ENCODE results near the gene CD300LG. TPM values are rescaled to one million over a fixed set of nuclear protein-coding genes. Genes with fewer than 3 reads are reported as not detected.

The CD300LG gene
- polyA plus RNA-seq, 2 of the 4 experiments (the other 2 are of a cell fraction): not detected

DNA sequence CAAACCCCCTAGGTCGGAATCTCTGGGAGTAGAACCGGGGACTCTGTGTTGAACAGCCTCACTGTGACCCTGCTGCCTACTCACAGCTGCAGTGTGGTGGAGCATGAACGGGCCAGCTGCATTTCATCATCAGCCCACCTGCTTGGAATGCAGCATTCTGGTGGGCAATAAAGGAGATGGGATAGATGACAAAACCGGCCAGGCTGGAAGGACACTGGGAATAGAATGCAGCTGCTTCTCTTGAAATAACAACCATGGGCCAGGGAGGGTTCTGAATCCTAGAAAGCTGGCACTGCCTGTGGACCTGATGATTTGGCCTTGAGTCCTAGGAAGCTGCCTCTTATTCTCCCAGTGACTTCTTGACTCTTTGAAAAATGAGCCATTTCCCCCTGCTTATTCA, 43.2 kb upstream of the CD300LG start:
- TF ChIP-seq MYC (IDR thresholded peaks at IDR 0.05; ENCODE audit: borderline replicate concordance, low read length): no peak
- no peak for TF ChIP-seq SREBF2 (IDR thresholded peaks at IDR 0.05)
- TF ChIP-seq, protein P1, sequence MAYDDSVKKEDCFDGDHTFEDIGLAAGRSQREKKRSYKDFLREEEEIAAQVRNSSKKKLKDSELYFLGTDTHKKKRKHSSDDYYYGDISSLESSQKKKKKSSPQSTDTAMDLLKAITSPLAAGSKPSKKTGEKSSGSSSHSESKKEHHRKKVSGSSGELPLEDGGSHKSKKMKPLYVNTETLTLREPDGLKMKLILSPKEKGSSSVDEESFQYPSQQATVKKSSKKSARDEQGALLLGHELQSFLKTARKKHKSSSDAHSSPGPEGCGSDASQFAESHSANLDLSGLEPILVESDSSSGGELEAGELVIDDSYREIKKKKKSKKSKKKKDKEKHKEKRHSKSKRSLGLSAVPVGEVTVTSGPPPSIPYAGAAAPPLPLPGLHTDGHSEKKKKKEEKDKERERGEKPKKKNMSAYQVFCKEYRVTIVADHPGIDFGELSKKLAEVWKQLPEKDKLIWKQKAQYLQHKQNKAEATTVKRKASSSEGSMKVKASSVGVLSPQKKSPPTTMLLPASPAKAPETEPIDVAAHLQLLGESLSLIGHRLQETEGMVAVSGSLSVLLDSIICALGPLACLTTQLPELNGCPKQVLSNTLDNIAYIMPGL (CRISPR knock-in tag; IDR thresholded peaks at IDR 0.05; ENCODE audit: borderline replicate concordance): no peak
- TF ChIP-seq HDAC2 (IDR thresholded peaks at IDR 0.05): no peak
- TF ChIP-seq ZSCAN20 (CRISPR knock-in tag; IDR thresholded peaks at IDR 0.05): no peak
- TF ChIP-seq, protein P2, sequence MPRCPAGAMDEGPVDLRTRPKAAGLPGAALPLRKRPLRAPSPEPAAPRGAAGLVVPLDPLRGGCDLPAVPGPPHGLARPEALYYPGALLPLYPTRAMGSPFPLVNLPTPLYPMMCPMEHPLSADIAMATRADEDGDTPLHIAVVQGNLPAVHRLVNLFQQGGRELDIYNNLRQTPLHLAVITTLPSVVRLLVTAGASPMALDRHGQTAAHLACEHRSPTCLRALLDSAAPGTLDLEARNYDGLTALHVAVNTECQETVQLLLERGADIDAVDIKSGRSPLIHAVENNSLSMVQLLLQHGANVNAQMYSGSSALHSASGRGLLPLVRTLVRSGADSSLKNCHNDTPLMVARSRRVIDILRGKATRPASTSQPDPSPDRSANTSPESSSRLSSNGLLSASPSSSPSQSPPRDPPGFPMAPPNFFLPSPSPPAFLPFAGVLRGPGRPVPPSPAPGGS (IDR thresholded peaks at IDR 0.05): no peak
- TF ChIP-seq HOXB13 (CRISPR knock-in tag; IDR thresholded peaks at IDR 0.05; ENCODE audit: low read depth): no peak
- TF ChIP-seq CBX2 (IDR thresholded peaks at IDR 0.05; ENCODE audit: borderline replicate concordance, low read depth): no peak
- TF ChIP-seq EP300 (IDR thresholded peaks at IDR 0.05): no peak
- TF ChIP-seq, protein P3, sequence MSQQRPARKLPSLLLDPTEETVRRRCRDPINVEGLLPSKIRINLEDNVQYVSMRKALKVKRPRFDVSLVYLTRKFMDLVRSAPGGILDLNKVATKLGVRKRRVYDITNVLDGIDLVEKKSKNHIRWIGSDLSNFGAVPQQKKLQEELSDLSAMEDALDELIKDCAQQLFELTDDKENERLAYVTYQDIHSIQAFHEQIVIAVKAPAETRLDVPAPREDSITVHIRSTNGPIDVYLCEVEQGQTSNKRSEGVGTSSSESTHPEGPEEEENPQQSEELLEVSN (IDR thresholded peaks at IDR 0.05; ENCODE audit: borderline replicate concordance, low read depth): no peak
- no peak for TF ChIP-seq TFCP2L1 (CRISPR knock-in tag; IDR thresholded peaks at IDR 0.05)
- TF ChIP-seq, protein P4, sequence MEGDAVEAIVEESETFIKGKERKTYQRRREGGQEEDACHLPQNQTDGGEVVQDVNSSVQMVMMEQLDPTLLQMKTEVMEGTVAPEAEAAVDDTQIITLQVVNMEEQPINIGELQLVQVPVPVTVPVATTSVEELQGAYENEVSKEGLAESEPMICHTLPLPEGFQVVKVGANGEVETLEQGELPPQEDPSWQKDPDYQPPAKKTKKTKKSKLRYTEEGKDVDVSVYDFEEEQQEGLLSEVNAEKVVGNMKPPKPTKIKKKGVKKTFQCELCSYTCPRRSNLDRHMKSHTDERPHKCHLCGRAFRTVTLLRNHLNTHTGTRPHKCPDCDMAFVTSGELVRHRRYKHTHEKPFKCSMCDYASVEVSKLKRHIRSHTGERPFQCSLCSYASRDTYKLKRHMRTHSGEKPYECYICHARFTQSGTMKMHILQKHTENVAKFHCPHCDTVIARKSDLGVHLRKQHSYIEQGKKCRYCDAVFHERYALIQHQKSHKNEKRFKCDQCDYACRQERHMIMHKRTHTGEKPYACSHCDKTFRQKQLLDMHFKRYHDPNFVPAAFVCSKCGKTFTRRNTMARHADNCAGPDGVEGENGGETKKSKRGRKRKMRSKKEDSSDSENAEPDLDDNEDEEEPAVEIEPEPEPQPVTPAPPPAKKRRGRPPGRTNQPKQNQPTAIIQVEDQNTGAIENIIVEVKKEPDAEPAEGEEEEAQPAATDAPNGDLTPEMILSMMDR (IDR thresholded peaks at IDR 0.05): no peak
- no peak for TF ChIP-seq SMC3 (IDR thresholded peaks at IDR 0.05)
- no peak for TF ChIP-seq BHLHE40 (IDR thresholded peaks at IDR 0.05; ENCODE audit: low read depth, low read length)
- TF ChIP-seq EHF (CRISPR knock-in tag; IDR thresholded peaks at IDR 0.05): no peak
- TF ChIP-seq ESRRA (IDR thresholded peaks at IDR 0.05; ENCODE audit: borderline replicate concordance, low read length): no peak
- TF ChIP-seq CEBPB (IDR thresholded peaks at IDR 0.05): no peak
- no peak for TF ChIP-seq JUNB (IDR thresholded peaks at IDR 0.05)
- peak; percentile 39 for FAIRE-seq
- H3K9me3 ChIP-seq: 0 out of 3 replicates have a peak, but pooled peaks cover 4% of the 10 kb centered on the region
- no peak overlapping the region for H3K27ac ChIP-seq
- no peak overlapping the region for H3K4me2 ChIP-seq
- CTCF ChIA-PET: interaction anchor here (0.8 to 1.4 kb wide), 4 partner anchors 12 to 77 kb away, joined by 3 to 4 read pairs (median 4); no protein-coding TSS in a partner anchor
- H3K4me3 ChIP-seq: no peak overlapping the region
- no peaks in the 10 kb centered on the region for H3K4me1 ChIP-seq
- DNase-seq (ENCODE audit: low read depth in 1 of 2, low spot score in 1 of 2): no peak
- POLR2A ChIA-PET: no interaction called here
- no peak for ATAC-seq
- 87% methylated on average over 4 of the region's 4 CpGs for WGBS (ENCODE audit: missing lambda C conversion rate)

DNA sequence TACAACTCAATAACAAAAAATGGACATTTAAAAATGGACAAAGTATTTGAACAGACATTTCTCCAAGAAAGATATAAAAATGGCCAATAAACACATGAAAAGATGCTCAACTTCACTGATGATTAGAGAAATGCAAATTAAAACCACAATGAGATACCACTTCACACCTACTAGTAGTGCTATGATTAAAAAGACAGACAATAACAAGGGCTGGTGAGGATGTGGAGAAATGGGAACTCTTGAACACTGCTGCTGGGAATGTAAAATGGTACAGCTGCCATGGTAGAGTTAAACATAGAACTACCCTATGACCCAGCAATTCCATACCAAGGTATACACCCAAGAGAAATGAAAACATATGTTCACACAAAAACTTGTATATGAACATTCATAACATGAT, 41.9 kb upstream of the CD300LG start:
- FAIRE-seq: peak; percentile 92
- Histone ChIP-seq H3K9me3 (no peaks in the 10 kb centered on the region), H3K27ac (no peak overlapping the region), H3K4me2 (no peak overlapping the region), H3K4me1 (no peaks in the 10 kb centered on the region), H3K4me3 (no peak overlapping the region)
- ChIA-PET CTCF (interaction anchor here (1.1 to 1.4 kb wide), 2 partner anchors 17 to 75 kb away, joined by 3 to 4 read pairs; no protein-coding TSS in a partner anchor), POLR2A (no interaction called here)
- no peak for DNase-seq (ENCODE audit: low read depth in 1 of 2, low spot score in 1 of 2)
- TF ChIP-seq POLR2A (IDR thresholded peaks at IDR 0.05; ENCODE audit: low read length) (no peak), CHD2 (IDR thresholded peaks at IDR 0.05; ENCODE audit: low read length, partially characterized antibody) (no peak), TP53 (CRISPR knock-in tag; IDR thresholded peaks at IDR 0.05) (no peak), CEBPB (IDR thresholded peaks at IDR 0.05) (no peak), ESRRA (IDR thresholded peaks at IDR 0.05; ENCODE audit: borderline replicate concordance, low read length) (no peak), SREBF2 (IDR thresholded peaks at IDR 0.05) (no peak), GATA3 (IDR thresholded peaks at IDR 0.05; ENCODE audit: borderline replicate concordance) (no peak), RNF2 (IDR thresholded peaks at IDR 0.05; ENCODE audit: borderline replicate concordance, low read depth) (no peak), TFCP2L1 (CRISPR knock-in tag; IDR thresholded peaks at IDR 0.05) (no peak), HOXB5 (CRISPR knock-in tag; IDR thresholded peaks at IDR 0.05) (no peak), BHLHE40 (IDR thresholded peaks at IDR 0.05; ENCODE audit: low read depth, low read length) (no peak)
- TF ChIP-seq, protein P1 (CRISPR knock-in tag; IDR thresholded peaks at IDR 0.05; ENCODE audit: borderline replicate concordance): no peak
- no peak for ATAC-seq
